HPDE6-E6E7 (cell line): ENCODE measurements around the gene AKNA.
"Not testable (repeated sequence)": the region's sequence is repeated elsewhere in the genome, so short reads cannot be mapped to it uniquely, and the experiment has no call there.

Source experiments
- DNase-seq: peaks from one replicate; pipeline ENCODE4 v3.0.0; 2011; ENCODE audit warnings: missing footprints; ENCODE audit errors: extremely low spot score

The AKNA gene

DNA sequence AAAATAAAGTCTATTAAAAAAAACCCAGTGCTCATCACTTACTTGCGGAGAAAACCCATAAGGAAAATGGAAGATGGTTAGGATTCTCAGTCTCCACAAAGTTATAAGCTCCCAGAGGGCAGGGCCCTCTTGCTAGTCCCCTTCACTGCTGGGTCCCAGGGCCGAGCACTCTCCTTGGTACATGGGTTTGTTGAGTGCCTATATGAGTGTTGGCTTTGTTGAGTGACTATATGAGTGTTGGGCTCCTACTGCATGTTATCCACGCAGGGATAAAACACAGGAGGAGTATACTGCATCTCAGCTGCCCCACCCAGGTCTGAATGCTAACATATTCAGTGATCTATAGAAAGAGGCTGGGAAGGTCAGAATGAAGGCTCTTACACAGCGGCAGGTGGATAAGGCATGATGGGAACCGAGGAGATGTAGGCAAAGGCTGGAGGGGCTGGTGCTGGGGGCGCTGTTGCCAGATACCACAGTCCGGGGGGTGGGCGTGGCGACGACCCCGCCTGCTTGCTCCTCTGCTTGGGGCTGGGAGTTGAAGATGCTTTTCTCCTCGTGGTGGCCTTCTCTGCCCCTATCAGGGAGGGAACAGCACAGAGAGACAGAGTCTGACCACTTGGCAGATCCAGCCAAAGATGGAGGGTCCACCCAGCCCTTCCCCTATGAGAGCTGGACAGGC is 46.5 kb downstream of the AKNA start:
- DNase-seq, result no peak

- DNase-seq, result peak; percentile 63
These were observed 48.5 kb downstream of the AKNA start for GRCh38 chr9:114339130-114339908.

GRCh38 chr9:114338187-114338586 is 49.6 kb downstream of the AKNA start:
- DNase-seq, result no peak

GRCh38 chr9:114336699-114337395 is 50.9 kb downstream of the AKNA start:
- no peak for DNase-seq

GRCh38 chr9:114336157-114336556 is 51.6 kb downstream of the AKNA start:
- no peak for DNase-seq

DNA sequence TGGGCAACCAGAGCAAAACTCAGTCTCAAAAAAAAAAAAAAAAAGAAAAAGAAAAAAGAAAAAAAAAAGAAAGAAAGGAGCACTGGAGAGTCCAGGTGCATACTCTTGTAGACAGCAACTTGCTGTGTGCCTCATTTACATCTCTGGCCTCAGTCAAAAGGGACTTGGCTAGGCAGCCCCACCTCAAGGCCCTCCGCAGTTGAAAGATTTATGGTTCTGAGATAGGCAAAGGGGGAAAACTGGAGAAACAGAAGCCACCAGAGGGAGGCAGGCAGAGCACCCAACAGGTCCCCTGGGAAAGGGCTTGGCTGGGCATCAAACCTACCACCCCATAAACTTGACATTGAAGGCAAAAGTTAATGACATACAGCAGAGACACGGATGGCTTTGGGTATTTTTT is 52.0 kb downstream of the AKNA start:
- DNase-seq, result no peak

- DNase-seq, result no peak
These were observed 53.3 kb downstream of the AKNA start for GRCh38 chr9:114334490-114334889.

GRCh38 chr9:114333718-114334117 is 54.1 kb downstream of the AKNA start:
- not testable (repeated sequence) for DNase-seq

DNA sequence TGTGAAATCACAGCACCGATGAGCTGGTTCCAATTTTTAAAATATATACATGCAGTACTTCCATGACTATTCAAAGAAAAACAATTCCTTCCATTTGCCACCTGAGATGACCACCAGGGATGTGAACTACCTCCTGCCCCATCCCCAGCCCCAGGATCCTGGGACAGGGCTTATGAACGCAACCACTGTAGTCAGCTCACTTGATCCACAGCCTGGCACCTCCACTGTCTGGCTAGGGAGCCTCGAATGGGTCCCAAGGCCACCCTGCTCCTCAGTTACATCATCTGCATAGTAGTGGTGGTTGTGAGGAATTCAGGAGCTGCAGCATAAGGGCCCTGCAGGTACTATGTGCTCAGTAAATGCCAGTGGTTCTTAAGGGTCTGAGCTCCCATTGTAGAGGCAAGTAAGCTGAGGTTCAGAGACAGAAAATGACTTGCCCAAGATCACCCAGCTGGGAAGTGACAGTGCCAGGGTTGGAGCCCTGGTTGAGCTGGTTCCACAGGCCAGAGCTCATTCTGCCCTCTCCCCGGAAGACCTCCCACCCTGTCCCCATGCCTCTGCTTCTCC is 55.2 kb downstream of the AKNA start:
- DNase-seq, result not testable (repeated sequence)

DNA sequence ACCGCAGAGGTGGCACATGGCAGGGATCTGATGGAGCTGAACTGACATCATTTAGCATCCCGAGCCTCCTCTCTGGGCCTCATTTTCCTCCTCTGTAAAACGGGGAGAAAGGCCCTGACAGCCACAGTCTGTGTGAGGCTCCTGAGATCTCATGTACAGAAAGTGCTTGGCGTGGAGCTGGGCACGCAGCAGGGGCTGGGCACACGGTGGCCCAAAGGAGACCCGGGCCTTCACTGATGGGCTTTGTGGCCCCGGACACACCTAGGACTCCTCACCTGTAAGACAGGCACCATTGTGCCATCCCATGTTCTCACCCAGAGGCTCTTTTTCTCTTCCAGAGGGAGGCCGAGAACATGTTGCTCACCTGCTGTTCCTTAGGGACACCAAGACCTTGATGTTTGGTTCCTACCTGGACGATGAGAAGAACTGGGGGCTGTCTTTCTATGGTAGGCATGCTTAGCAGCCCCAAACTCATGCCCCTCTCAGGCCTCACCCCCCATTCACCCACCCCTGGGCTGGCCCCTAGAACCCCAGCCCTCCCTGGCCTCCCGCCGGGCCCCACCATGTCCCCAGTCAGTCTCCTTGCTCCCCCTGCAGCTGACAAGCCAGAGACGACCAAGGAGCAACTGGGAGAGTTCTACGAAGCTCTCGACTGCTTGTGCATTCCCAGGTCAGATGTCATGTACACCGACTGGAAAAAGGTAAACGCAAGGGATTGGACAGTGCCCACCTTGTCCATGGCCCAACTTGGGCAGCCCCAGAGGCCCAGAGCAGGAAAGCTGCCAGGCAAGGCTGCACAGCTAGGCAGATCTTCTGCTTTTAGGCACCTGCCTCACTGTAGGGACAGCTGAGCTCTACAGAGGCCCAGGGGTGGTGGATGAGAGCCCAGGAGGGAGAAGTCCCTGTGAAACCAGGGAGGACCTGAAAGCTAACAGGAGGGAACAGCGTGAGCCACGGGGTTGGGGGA is 56.3 kb downstream of the AKNA start:
- not testable (repeated sequence) for DNase-seq

DNA sequence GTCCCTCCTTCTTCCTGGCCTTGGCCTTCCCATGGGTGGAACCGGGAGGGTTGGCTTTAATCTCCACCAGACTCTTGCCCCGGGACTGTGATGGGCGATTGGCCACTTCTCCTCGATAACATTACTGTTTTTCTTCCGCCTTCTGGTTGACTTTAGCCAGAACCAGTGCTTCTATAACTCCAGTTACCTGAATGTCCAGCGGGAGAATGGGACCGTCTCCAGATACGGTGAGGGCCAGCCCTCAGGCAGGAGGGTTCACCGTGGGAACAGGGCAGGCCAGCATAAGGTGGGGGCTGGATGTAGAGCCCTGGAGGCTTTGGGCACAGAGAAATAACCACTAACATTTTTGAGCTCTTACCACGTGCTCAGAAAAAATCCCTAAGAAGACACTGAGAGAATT is 57.1 kb downstream of the AKNA start:
- DNase-seq, result no peak

DNA sequence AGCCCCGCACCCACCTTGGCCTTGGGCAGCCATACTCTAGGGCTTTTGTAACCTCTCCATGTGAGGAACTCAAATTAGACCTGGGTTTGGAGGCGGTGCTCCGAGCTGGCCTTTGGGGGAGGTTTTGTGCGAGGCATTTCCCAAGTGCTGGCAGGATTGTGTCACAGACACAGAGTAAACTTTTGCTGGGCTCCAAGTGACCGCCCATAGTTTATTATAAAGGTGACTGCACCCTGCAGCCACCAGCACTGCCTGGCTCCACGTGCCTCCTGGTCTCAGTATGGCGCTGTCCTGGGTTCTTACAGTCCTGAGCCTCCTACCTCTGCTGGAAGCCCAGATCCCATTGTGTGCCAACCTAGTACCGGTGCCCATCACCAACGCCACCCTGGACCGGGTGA is 58.2 kb downstream of the AKNA start, which contains the start of gene ORM2:
ORM2 (plus strand) TSS at position 245 of the 398 bp plus-strand sequence; CDS start at position 281, 36 bp downstream.
- DNase-seq, result not testable (repeated sequence)

DNA sequence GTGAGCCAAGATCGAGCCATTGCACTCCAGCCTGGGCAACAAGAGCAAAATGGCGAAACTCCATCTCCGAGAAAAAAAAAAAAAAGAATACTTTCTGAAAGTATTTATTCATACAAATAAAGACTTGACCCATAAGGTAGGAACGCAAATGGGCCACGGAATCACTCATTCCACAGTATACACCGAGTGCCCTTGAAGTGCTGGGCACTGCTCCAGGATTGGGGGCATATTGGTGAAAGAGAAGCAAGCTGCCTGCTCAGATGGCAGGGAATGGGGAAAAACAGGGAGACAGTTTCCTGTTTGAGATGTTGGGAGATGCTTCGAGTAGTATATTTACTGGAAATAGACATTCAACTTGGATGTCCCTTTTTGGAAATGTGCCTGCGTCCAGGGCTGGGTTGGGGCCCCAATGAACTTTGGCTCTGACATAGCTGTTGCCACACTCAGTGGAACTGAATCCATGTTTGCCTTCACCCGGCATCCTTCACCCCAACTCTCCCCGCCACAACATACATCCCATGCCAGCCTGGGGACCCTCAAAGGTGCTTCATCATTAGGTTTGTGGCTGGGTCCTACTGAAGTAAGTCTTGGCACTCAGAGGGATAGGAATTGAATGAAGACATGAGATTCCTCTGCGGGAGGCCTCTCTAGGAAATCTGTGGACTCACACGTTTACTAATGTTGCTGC is 58.7 kb downstream of the AKNA start:
- DNase-seq, result not testable (repeated sequence)

GRCh38 chr9:114328357-114328820 is 59.4 kb downstream of the AKNA start:
- not testable (repeated sequence) for DNase-seq

DNA sequence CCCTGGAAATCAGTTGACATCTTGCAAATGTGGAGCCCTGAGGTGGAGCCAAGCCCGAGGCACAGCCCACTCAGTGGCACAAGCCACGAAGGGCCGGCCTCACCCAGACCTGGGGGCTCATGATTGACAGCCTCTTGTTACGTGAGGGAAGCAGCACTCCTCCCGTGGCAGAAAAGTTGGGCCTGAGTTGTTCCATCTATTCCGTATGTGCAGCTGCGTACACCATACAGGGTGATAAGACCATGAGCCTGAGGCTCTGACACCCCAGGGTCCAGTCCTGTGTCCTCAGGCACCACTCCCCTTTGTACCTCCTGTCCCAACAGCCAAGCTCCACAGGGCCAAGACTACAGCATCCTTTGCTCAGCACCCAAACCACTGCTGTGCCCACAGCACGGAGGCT is 60.0 kb downstream of the AKNA start:
- DNase-seq, result no peak

GRCh38 chr9:114325684-114326254 is 62.0 kb downstream of the AKNA start:
- not testable (repeated sequence) for DNase-seq

DNA sequence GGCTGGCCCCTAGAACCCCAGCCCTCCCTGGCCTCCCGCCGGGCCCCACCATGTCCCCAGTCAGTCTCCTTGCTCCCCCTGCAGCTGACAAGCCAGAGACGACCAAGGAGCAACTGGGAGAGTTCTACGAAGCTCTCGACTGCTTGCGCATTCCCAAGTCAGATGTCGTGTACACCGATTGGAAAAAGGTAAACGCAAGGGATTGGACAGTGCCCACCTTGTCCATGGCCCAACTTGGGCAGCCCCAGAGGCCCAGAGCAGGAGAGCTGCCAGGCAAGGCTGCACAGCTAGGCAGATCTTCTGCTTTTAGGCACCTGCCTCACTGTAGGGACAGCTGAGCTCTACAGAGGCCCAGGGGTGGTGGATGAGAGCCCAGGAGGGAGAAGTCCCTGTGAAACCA is 62.8 kb downstream of the AKNA start:
- DNase-seq, result not testable (repeated sequence)

DNA sequence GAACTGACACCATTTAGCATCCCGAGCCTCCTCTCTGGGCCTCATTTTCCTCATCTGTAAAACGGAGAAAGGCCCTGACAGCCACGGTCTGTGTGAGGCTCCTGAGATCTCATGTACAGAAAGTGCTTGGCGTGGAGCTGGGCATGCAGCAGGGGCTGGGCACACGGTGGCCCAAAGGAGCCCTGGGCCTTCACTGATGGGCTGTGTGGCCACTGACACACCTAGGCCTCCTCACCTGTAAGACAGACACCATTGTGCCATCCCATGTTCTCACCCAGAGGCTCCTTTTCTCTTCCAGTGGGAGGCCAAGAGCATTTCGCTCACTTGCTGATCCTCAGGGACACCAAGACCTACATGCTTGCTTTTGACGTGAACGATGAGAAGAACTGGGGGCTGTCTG is 63.3 kb downstream of the AKNA start:
- no peak for DNase-seq

DNA sequence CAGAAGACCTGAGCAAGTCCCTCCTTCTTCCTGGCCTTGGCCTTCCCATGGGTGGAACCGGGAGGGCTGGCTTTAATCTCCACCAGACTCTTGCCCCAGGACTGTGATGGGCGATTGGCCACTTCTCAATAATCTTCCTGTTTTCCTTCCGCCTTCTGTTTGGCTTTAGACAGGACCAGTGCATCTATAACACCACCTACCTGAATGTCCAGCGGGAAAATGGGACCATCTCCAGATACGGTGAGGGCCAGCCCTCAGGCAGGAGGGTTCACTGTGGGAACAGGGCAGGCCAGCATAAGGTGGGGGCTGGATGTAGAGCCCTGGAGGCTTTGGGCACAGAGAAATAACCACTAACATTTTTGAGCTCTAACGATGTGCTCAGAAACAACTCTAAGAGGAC is 63.9 kb downstream of the AKNA start:
- not testable (repeated sequence) for DNase-seq
